ENCODE data around the gene SBNO2. TPM values are rescaled to one million over a fixed set of nuclear protein-coding genes. Genes with fewer than 3 reads are reported as not detected.

SBNO2 gene
- total and polyA plus RNA-seq, 2 of the 4 experiments (the other 2 are of a cell fraction), result 13.4 to 40.5 TPM

GRCh38 chr19:1159864-1160595 is 14.0 kb downstream of the SBNO2 start:
- Histone ChIP-seq H2BK120ac (ENCODE audit: low read depth, low read length) (no peak overlapping the region), H3K36me3 (ENCODE audit: control insufficient read depth, insufficient read depth, low read length) (peaks cover 20% of the 10 kb centered on the region), H3K4me3 (ENCODE audit: insufficient read depth, low read depth, low read length) (no peak overlapping the region), H2BK5ac (ENCODE audit: low read depth, low read length, poor library complexity, severe bottlenecking) (no peak overlapping the region), H2AFZ (replicated peaks; ENCODE audit: low read length, poor library complexity) (no peak overlapping the region), H2AK9ac (replicated peaks; ENCODE audit: low read depth, low read length, poor library complexity) (no peak overlapping the region), H4K5ac (ENCODE audit: low read depth, low read length) (no peak overlapping the region), H3K18ac (ENCODE audit: low read depth, low read length) (no peak overlapping the region), H3K9ac (ENCODE audit: low read depth, low read length) (no peak overlapping the region), H4K91ac (ENCODE audit: insufficient read depth, low read depth, low read length) (no peak overlapping the region), H2BK15ac (ENCODE audit: low read depth, low read length) (no peak overlapping the region), H3K27me3 (ENCODE audit: control insufficient read depth, insufficient read depth, low read length) (no peaks in the 10 kb centered on the region), H4K20me1 (ENCODE audit: insufficient read depth, low read length) (peaks cover 78% of the 10 kb centered on the region), H3K23ac (ENCODE audit: low read depth, low read length) (no peak overlapping the region), H3K27ac (ENCODE audit: insufficient read depth, low read length) (no peak overlapping the region), H3K9me1 (ENCODE audit: insufficient read depth, low read length) (peaks cover 4% of the 10 kb centered on the region; the same call in 1 of the 2 replicates), H3K9me3 (ENCODE audit: control insufficient read depth, insufficient read depth, low read length) (no peaks in the 10 kb centered on the region), H3K14ac (replicated peaks; ENCODE audit: low read depth, low read length) (no peak overlapping the region), H2AK5ac (ENCODE audit: low read depth, low read length) (no peak overlapping the region), H2BK20ac (ENCODE audit: low read depth, low read length) (no peak overlapping the region), H3K4me1 (ENCODE audit: control insufficient read depth, insufficient read depth, low read length) (peaks cover 18% of the 10 kb centered on the region), H3K4ac (ENCODE audit: low read depth, low read length) (no peak overlapping the region), H3K56ac (ENCODE audit: extremely low read depth, insufficient read depth, low read length) (no peak overlapping the region), H3K4me2 (ENCODE audit: low read depth, low read length) (no peak overlapping the region), H4K8ac (ENCODE audit: low read depth in 2 of 2, low read length in 2 of 2) (no peak overlapping the region), H3K79me1 (ENCODE audit: low read depth in 1 of 2, low read length in 2 of 2) (peaks cover 6 to 57% of the 10 kb centered on the region in 2 experiments)
- CTCF ChIA-PET, result no interaction called here
- DNase-seq, result no peak
- WGBS, 2 experiments (ENCODE audit: extremely low coverage in 2 of 2, insufficient read length in 1 of 2), result 92% methylated on average over 7 of the region's 31 CpGs; no CpG with 5 or more reads in 1 of the 2 experiments
- BruUV-seq (replicated peaks), result no TSS peak
- intact Hi-C loops (cut with micrococcal nuclease), result no loop called here
- no peak for ATAC-seq (ENCODE audit: low read depth)
- dilution Hi-C loops (cut with HindIII; ENCODE audit: low sequenced_read_pairs, unreplicated experiment), result no loop called here
- POLR2A ChIA-PET (ENCODE audit: unreplicated experiment), result interaction anchor here (0.6 kb wide), 1 partner anchor 78 kb away, joined by 7 read pairs; no protein-coding TSS in a partner anchor
- in situ Hi-C loops (cut with MboI; ENCODE audit: low sequenced_read_pairs), result no loop called here
- TF ChIP-seq POLR2A (IDR thresholded peaks at IDR 0.05; ENCODE audit: low read depth, low read length), result no peak

Measured in IMR-90 (cell line).